Stimulated activated CD4-positive, alpha-beta T cell treated with anti-CD3 and anti-CD28 coated beads, TNF-alpha, amount 100 ng/mL, for 48 hours (primary cell): ENCODE data around the gene ADAMTS19.
"Not testable (repeated sequence)": the region's sequence is repeated elsewhere in the genome, so short reads cannot be mapped to it uniquely, and the experiment has no call there.

Experiments used
- DNase-seq, 3 donors: peaks; one replicate each; pipeline ENCODE4 v3.0.0-alpha.2; 2020; ENCODE audit warnings: low read depth in 3 of 3

ADAMTS19 gene

DNA sequence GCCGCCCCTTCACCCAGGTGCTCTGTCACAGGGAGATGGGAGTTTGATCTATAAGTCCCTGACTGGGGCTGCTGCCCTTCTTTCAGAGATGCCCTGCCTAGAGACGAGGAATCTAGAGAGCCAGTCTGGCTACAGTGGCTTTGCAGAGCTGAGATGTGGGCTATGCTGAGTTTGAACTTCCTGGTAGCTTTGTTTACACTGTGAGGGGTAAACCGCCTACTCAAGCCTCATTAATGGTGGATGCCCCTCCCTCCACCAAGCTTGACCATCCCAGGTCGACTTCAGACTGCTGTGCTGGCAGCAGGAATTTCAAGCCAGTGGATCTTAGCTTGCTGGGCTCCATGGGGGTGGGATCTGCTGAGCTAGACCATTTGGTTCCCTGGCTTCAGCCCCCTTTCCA, 124.4 kb downstream of the ADAMTS19 start:
- not testable (repeated sequence) for DNase-seq

- DNase-seq, result no peak
Observed at GRCh38 chr5:129591508-129592160, 131.5 kb downstream of the ADAMTS19 start.

- DNase-seq, result no peak
Observed at GRCh38 chr5:129593525-129593924, 133.4 kb downstream of the ADAMTS19 start.

GRCh38 chr5:129601576-129601975, 141.5 kb downstream of the ADAMTS19 start:
- no peak for DNase-seq

- DNase-seq, result no peak
Observed at GRCh38 chr5:129608350-129608749, 148.3 kb downstream of the ADAMTS19 start.

GRCh38 chr5:129609710-129610109, 149.6 kb downstream of the ADAMTS19 start:
- no peak for DNase-seq

DNA sequence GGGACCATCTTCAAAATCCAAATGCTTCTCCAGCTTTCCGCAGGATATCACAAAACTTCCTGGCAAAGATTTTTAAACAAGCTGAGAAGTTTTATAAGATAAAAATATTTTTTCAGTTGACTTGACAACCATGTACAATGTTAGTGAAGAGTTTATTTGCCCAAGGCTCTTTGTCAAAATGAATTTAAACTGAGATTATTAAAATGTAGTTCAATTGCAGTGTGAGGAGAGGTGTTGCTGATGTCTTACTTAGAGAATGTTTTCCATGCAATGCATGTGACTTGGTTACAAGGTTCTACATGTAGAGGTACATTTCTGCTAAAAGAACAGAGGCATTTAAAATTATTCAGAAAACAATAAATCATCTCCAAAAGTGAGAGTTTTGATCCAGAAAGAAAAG, 156.4 kb downstream of the ADAMTS19 start:
- DNase-seq, result no peak

DNA sequence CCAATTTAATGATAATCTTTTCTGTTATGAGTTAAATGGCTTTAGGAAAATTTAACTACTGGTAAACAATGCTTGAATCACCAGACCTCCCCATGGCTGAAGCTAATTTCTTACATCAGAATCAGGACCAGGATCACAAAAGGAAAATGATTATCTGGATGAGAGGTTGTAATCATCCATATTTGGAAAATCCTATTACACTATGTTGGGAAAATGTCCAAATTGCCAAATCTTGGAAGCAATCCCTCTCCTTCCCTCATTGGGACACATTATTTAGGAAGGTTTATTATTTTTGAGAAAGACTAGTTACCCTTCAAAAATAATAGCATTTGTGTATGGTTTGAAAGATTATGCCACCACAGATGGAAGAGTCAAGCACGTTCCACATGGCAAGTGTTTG, 157.1 kb downstream of the ADAMTS19 start:
- DNase-seq, result no peak

DNA sequence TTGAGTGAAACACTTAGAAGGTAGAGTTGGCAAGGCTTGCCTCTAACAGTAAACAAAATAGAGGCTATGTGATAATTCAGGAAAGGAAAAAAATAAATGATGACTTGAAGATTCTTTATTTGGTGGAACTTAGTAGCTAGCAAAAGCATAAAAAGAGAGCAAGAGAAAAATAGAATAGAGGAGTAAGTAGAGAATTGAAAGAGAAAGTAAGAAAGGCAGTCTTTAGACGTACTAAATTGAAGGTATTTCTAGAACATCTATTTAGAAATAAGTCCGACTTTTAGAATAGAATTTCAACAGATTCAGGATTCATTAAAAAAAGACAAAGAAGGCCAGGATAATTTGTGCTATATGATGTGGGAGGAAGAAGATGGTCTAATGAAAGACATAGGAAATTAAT, 159.7 kb downstream of the ADAMTS19 start:
- DNase-seq, result no peak

- no peak for DNase-seq
Observed at GRCh38 chr5:129622531-129622930, 162.4 kb downstream of the ADAMTS19 start.

DNA sequence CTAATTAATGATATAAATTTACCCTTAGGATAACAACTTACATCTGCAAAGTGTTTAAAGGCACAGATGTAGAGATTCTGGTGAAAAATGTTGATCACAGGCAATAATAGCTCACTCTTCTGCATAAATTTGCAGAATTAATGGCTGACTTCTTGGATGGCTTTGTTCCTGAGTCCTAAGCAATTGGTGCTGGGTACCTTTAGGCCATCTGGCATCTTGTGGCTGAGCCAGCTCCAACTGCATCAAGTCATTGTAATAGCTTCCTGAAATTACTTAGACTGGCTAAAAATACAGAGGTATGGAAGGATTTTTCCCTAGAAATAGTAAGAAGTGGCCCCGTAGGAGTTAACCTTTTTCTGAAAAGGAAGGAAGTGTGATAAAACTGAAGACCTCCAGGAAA, 169.5 kb downstream of the ADAMTS19 start:
- DNase-seq, result no peak

DNA sequence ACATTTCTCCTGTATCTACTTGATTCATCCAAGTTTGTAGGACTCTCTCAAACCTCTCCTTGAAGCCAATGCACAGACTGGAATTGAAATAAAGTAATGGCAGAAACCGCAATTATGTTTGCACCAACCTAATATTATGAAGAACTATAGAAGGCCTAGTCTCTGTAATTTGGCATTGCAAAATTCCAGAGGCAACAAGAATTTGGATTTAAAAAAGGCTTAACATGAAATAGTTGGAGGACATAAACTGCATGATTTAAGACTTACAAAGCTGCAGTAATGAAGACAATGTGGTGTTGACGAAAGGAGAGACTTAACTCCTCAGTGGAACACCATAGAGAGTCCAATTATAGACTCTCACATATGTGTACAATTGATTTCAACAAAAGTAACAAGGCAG, 170.0 kb downstream of the ADAMTS19 start:
- DNase-seq, result no peak

- no peak for DNase-seq
Observed at GRCh38 chr5:129631961-129632360, 171.9 kb downstream of the ADAMTS19 start.

GRCh38 chr5:129637501-129637900, 177.4 kb downstream of the ADAMTS19 start:
- not testable (repeated sequence) for DNase-seq

DNA sequence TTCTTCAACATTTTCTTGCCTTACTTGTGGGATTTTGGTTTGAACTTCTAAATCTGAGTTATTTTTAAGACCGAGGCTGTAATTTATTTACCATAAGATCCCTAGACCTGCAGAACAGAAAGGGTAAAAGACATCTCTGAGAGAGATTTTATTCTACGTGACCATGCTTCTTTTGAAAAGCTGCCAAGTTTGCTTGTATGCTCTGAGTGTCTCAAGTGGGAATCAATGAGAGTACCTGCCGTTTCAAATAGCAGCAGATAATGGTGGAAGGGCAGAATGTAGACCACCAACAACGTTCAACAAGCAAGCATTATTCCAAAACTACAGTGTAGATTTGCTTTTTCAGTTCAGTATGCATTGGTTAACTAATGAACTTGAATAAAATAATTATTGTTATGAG, 179.2 kb downstream of the ADAMTS19 start:
- DNase-seq, result no peak

DNA sequence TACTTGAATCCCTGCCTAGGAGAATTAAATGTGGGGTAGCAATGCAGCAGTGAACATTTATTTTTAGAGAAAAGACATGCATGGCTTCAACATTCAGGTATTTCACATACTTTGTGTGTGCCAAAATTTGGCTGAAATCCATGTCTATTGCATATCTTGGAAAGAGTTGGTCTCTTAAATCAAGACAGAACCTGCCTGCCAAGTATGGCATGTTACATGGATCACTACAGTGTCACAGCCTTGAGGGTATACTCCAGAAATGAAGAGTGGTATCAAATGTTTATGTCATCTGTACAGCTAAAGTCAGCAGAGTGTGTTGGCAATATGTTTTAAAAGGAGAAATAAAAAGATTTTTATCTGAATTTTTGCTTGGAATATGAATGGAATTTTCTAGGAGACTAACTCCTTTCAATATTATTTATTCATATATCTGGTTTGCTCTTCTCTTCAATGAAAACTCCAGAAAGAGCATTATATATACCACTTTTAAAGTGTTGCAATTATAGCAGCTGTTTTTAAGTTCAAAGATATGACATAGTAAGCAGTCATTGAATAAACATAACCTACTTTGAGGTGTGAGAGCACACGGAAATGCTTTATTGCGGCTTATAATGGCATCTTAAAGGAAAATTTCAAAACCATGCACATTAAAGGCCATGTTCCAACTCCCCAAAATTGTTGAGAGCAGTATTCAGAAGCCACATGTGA, 192.4 kb downstream of the ADAMTS19 start:
- DNase-seq, result no peak

DNA sequence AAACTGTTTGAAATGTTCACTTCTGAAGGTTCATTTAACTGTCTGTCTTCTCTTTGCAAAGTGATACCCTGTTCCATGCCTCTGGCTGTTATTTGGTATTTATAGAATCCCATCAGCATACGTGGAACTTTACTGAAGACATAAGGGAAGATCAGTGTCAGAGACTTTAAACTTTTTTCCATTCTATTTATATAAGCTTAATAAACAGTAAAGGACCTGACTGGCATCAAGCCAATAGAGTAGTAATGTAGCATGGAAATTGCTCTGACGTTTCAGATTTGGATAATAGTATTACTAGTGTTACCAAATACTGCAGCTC, 192.9 kb downstream of the ADAMTS19 start:
- DNase-seq, result no peak

GRCh38 chr5:129653442-129653841, 193.3 kb downstream of the ADAMTS19 start:
- DNase-seq, result no peak

- DNase-seq, result no peak
Observed at GRCh38 chr5:129656952-129657351, 196.9 kb downstream of the ADAMTS19 start.

GRCh38 chr5:129658801-129659200, 198.7 kb downstream of the ADAMTS19 start:
- no peak for DNase-seq

- DNase-seq, result no peak
Observed at GRCh38 chr5:129661366-129662035, 201.4 kb downstream of the ADAMTS19 start.

- peak; percentile 1 to 36 (median 12) for DNase-seq
Observed at GRCh38 chr5:129664336-129664937, 204.3 kb downstream of the ADAMTS19 start.
